GM19372 (cell line): ENCODE results near the gene ATAD1.
"Not testable (repeated sequence)": the region's sequence is repeated elsewhere in the genome, so short reads cannot be mapped to it uniquely, and the experiment has no call there.

Experiments
- ATAC-seq: cut with Tn5 transposase; IDR thresholded peaks from one replicate; pipeline ENCODE4 v1.9.1; 2021; ENCODE audit warnings: mild to moderate bottlenecking, low read depth, moderate library complexity; ENCODE audit not compliant: unreplicated experiment

ATAD1 gene

GRCh38 chr10:87847550-87847949, 29.5 kb upstream of the ATAD1 start:
- ATAC-seq = no peak

- ATAC-seq = not testable (repeated sequence)
These were observed 28.7 kb upstream of the ATAD1 start for GRCh38 chr10:87846711-87847110.

GRCh38 chr10:87846023-87846422, 28.0 kb upstream of the ATAD1 start:
- ATAC-seq = no peak

- ATAC-seq = no peak
These were observed 27.6 kb upstream of the ATAD1 start for GRCh38 chr10:87845624-87845998.

GRCh38 chr10:87844837-87845623, 27.0 kb upstream of the ATAD1 start:
- no peak for ATAC-seq

GRCh38 chr10:87843714-87844113, 25.7 kb upstream of the ATAD1 start:
- ATAC-seq = no peak

- no peak for ATAC-seq
These were observed 24.9 kb upstream of the ATAD1 start for GRCh38 chr10:87842776-87843497.

- ATAC-seq = no peak
These were observed 24.2 kb upstream of the ATAD1 start for GRCh38 chr10:87842220-87842641.

- no peak for ATAC-seq
These were observed 23.2 kb upstream of the ATAD1 start for GRCh38 chr10:87841186-87841585.

GRCh38 chr10:87838650-87839049, 20.6 kb upstream of the ATAD1 start:
- ATAC-seq = no peak

GRCh38 chr10:87837445-87837844, 19.4 kb upstream of the ATAD1 start:
- no peak for ATAC-seq

GRCh38 chr10:87836098-87836497, 18.1 kb upstream of the ATAD1 start:
- no peak for ATAC-seq

- no peak for ATAC-seq
These were observed 12.1 kb upstream of the ATAD1 start for GRCh38 chr10:87829986-87830729.

GRCh38 chr10:87829051-87829450, 11.0 kb upstream of the ATAD1 start:
- not testable (repeated sequence) for ATAC-seq

GRCh38 chr10:87827681-87828080, 9.7 kb upstream of the ATAD1 start:
- ATAC-seq = no peak

GRCh38 chr10:87826653-87827052, 8.6 kb upstream of the ATAD1 start:
- ATAC-seq = no peak

- no peak for ATAC-seq
These were observed 1.2 kb upstream of the ATAD1 start for GRCh38 chr10:87819289-87819585.

GRCh38 chr10:87818505-87819288, 671 bp upstream of the ATAD1 start:
- peak; percentile 44 for ATAC-seq

- no peak for ATAC-seq
These were observed 973 bp downstream of the ATAD1 start for GRCh38 chr10:87816898-87817608.
